GM12878 (cell line): ENCODE data around the gene RBP3. TPM values are rescaled to one million over a fixed set of nuclear protein-coding genes. Genes with fewer than 3 reads are reported as not detected.

Experiments used
- ATAC-seq: fragments of 200-7000 bp; cut with Tn5 transposase; 3 replicates; pipeline ENCODE4 v1.9.1; 2020; ENCODE audit warnings: mild to moderate bottlenecking, moderate library complexity
- BruUV-seq: library from RNA; stranded (reverse); fragments of 400-500 nt; replicated peaks from 2 replicates; lab custom pipeline; 2021; lab: Mats Ljungman, UMichigan
- CTCF ChIA-PET: fragments of 300-600 bp; sonication (Branson Sonifier 250); formaldehyde crosslinking; extraction: SDS; loops from one replicate; lab custom pipeline; 2021; ENCODE audit warnings: inconsistent platforms; lab: Yijun Ruan, JAX
- POLR2A ChIA-PET: fragments of 350-600 bp; formaldehyde crosslinking; extraction: SDS; loops from one replicate; lab custom pipeline; 2021; ENCODE audit warnings: inconsistent platforms; lab: Charles Lee
- RAD21 ChIA-PET: fragments of 300-600 bp; sonication (Branson Sonifier 250); formaldehyde crosslinking; loops from one replicate; lab custom pipeline; 2023; ENCODE audit warnings: antibody characterized with exemption; ENCODE audit not compliant: unreplicated experiment; lab: Charles Lee
- SMC1A ChIA-PET: fragments of 300-600 bp; sonication (Branson Sonifier 250); formaldehyde crosslinking; loops from one replicate; lab custom pipeline; 2023; ENCODE audit not compliant: unreplicated experiment, uncharacterized antibody; lab: Charles Lee
- DNase-seq: peaks from one replicate; pipeline ENCODE4 v3.0.0-alpha.2; 2011; ENCODE audit warnings: low read depth, low spot score
- FAIRE-seq: peaks from 3 replicates; lab custom pipeline; 2011; peaks lifted over from hg19 to GRCh38; lab: Jason Lieb, UNC
- H2AFZ ChIP-seq: 2 replicates; pipeline ENCODE4 v1.6.0; 2011; ENCODE audit warnings: low read depth, low read length, control low read depth; ENCODE audit not compliant: control insufficient read depth
- H3K27ac ChIP-seq: 2 replicates; pipeline ENCODE4 v1.5.1; 2011; ENCODE audit warnings: control low read depth; ENCODE audit not compliant: control insufficient read depth, insufficient read depth
- H3K27me3 ChIP-seq, 2 experiments: replicated peaks in 1 of 2; 2 replicates each; pipeline versions ENCODE4 v1.6.0 to v1.6.1; 2011; ENCODE audit warnings: low read length in 1 of 2; ENCODE audit not compliant: control insufficient read depth in 2 of 2, insufficient read depth in 2 of 2
- H3K36me3 ChIP-seq, 2 experiments: 2 replicates each; pipeline ENCODE4 v1.5.1; 2011; ENCODE audit warnings: low read length in 1 of 2; ENCODE audit not compliant: control insufficient read depth in 2 of 2, insufficient read depth in 2 of 2
- H3K4me1 ChIP-seq: 2 replicates; pipeline ENCODE4 v1.6.1; 2011; ENCODE audit warnings: mild to moderate bottlenecking, low read length, moderate library complexity, mixed read lengths; ENCODE audit not compliant: control insufficient read depth, insufficient read depth
- H3K4me2 ChIP-seq: 2 replicates; pipeline ENCODE4 v1.6.0; 2011; ENCODE audit warnings: control low read depth; ENCODE audit not compliant: control insufficient read depth, insufficient read depth
- H3K4me3 ChIP-seq: fragments of 200-600 bp; sonication (generic); 2 replicates; pipeline ENCODE4 v1.5.1; 2016
- H3K79me2 ChIP-seq: 2 replicates; pipeline ENCODE4 v1.6.0; 2011; ENCODE audit warnings: low read length; ENCODE audit not compliant: control insufficient read depth, insufficient read depth
- H3K9ac ChIP-seq: 2 replicates; pipeline ENCODE4 v1.8.0; 2011; ENCODE audit warnings: low read length, control low read depth, mixed read lengths; ENCODE audit not compliant: control insufficient read depth, insufficient read depth
- H3K9me3 ChIP-seq: replicated peaks from 3 replicates; pipeline ENCODE4 v1.5.1; 2011; ENCODE audit warnings: mild to moderate bottlenecking, low read length; ENCODE audit not compliant: control insufficient read depth, insufficient read depth
- H4K20me1 ChIP-seq: 2 replicates; pipeline ENCODE4 v1.6.0; 2011; ENCODE audit not compliant: control insufficient read depth, insufficient read depth
- FOXK2 ChIP-seq: fragments of 450-650 bp; IDR thresholded peaks from 2 replicates; pipeline ENCODE4 v1.6.1; 2017; ENCODE audit warnings: mild to moderate bottlenecking, moderate library complexity
- MEF2A ChIP-seq: IDR thresholded peaks from 2 replicates; pipeline ENCODE4 v1.6.1; 2011; ENCODE audit warnings: low read depth, mild to moderate bottlenecking, low read length, moderate library complexity; ENCODE audit not compliant: insufficient read depth
- MXI1 ChIP-seq: fragments of 150-350 bp; IDR thresholded peaks from 2 replicates; pipeline ENCODE4 v1.6.1; 2011; ENCODE audit warnings: low read depth, mild to moderate bottlenecking, inconsistent platforms, low read length, improper control_type of control experiment
- NR2C2 ChIP-seq: IDR thresholded peaks from 2 replicates; pipeline ENCODE4 v1.6.1; 2011; ENCODE audit warnings: borderline replicate concordance, low read depth; ENCODE audit not compliant: control insufficient read depth, insufficient read length
- PML ChIP-seq: IDR thresholded peaks from 2 replicates; pipeline ENCODE4 v1.6.1; 2012; ENCODE audit warnings: low read length, inconsistent platforms
- SPI1 ChIP-seq: IDR thresholded peaks from 2 replicates; pipeline ENCODE4 v1.6.1; 2011; ENCODE audit warnings: low read depth, mild to moderate bottlenecking, low read length, moderate library complexity, borderline replicate concordance; ENCODE audit not compliant: insufficient read depth
- WGBS: methylation state at CpG from one replicate; pipeline ENCODE4 v1.1.6; 2016; ENCODE audit warnings: low lambda C conversion rate; ENCODE audit not compliant: insufficient replicate concordance, insufficient coverage; ENCODE audit errors: missing lambda C conversion rate; 5-methylcytosine and 5-hydroxymethylcytosine counted together
- in situ Hi-C: fragments of 300-500 bp; cut with MboI; formaldehyde crosslinking; loops from 9 replicates; pipeline ENCODE4 v1.14.3; 2018; ENCODE audit warnings: mixed read lengths
- intact Hi-C: fragments of 100-400 bp; cut with micrococcal nuclease; formaldehyde crosslinking; loops from one replicate; pipeline ENCODE4 v1.14.2; 2022; ENCODE audit not compliant: unreplicated experiment
- polyA plus RNA-seq, 11 experiments: library from polyadenylated mRNA; depleted of rRNA in 4 of 11; unstranded in 6 of 11; stranded (reverse) in 5 of 11; fragments of >200 nt; fragmentation: Nextera tagmentation in 4 of 11; fragmentation: Illumina TruSeq in 1 of 11; extraction: Ambion mirVana in 4 of 11; extraction: Trizol in 1 of 11; gene quantifications; 1 replicate in 1 of 11; 2 replicates in 10 of 11; pipeline versions ENCODE4 v1.2.1 to v1.2.3, GENCODE V29; 2011 to 2016; ENCODE audit warnings: inconsistent platforms in 2 of 11, missing spikeins in 2 of 11, low read depth in 1 of 11
- total RNA-seq, 4 experiments: library from RNA; depleted of rRNA in 3 of 4; stranded (reverse); fragments of >200 nt in 3 of 4; fragmentation: Illumina TruSeq in 1 of 4; extraction: Trizol in 1 of 4; gene quantifications; 2 replicates each; pipeline versions ENCODE4 v1.2.1 to v1.2.3, GENCODE V29; 2013 to 2021
- TF ChIP-seq, protein P1 (sequence below): fragments of 450-650 bp; IDR thresholded peaks from 2 replicates; pipeline ENCODE4 v1.6.1; 2017; ENCODE audit warnings: mild to moderate bottlenecking, moderate library complexity

RBP3 gene
- total and polyA plus RNA-seq, 10 of the 15 experiments (the other 5 are each of a cell fraction or from before 2014, with no cell fraction given), result not detected

DNA sequence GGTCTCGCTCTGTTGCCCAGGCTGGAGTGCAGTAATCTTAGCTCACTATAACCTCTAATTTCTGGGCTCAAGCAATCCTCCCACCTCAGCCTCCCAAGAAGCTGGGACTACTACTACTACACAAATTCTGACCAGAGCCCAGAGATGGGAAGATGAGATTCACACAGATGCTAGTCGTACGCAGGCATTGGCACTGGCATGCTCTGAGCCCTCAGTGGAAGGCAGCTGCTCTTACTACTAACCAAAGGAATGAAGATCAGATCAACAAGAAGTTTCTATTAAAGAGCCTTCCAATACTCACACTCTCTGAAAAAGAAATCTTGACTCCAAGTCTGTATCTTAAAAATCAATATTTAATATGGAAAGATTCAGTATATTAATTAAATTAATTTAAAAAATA lies 15.2 kb upstream of the RBP3 start:
- no peaks in the 10 kb centered on the region for H4K20me1 ChIP-seq
- H2AFZ ChIP-seq, result no peak overlapping the region
- no peak overlapping the region for H3K4me3 ChIP-seq
- H3K36me3 ChIP-seq, result no peaks in the 10 kb centered on the region
- H3K27me3 ChIP-seq, result no peaks in the 10 kb centered on the region; a peak in 3 of 4 replicates
- DNase-seq (no peak), ATAC-seq (no peak), FAIRE-seq (no peak)
- in situ Hi-C loops, result no loop called here
- SMC1A ChIA-PET, result no interaction called here
- POLR2A ChIA-PET, result no interaction called here
- H3K27ac ChIP-seq, result no peak overlapping the region
- intact Hi-C loops, result no loop called here
- TF ChIP-seq NR2C2 (no peak), PML (no peak), SPI1 (no peak), MXI1 (no peak), MEF2A (no peak), FOXK2 (no peak)
- TF ChIP-seq, protein P1, sequence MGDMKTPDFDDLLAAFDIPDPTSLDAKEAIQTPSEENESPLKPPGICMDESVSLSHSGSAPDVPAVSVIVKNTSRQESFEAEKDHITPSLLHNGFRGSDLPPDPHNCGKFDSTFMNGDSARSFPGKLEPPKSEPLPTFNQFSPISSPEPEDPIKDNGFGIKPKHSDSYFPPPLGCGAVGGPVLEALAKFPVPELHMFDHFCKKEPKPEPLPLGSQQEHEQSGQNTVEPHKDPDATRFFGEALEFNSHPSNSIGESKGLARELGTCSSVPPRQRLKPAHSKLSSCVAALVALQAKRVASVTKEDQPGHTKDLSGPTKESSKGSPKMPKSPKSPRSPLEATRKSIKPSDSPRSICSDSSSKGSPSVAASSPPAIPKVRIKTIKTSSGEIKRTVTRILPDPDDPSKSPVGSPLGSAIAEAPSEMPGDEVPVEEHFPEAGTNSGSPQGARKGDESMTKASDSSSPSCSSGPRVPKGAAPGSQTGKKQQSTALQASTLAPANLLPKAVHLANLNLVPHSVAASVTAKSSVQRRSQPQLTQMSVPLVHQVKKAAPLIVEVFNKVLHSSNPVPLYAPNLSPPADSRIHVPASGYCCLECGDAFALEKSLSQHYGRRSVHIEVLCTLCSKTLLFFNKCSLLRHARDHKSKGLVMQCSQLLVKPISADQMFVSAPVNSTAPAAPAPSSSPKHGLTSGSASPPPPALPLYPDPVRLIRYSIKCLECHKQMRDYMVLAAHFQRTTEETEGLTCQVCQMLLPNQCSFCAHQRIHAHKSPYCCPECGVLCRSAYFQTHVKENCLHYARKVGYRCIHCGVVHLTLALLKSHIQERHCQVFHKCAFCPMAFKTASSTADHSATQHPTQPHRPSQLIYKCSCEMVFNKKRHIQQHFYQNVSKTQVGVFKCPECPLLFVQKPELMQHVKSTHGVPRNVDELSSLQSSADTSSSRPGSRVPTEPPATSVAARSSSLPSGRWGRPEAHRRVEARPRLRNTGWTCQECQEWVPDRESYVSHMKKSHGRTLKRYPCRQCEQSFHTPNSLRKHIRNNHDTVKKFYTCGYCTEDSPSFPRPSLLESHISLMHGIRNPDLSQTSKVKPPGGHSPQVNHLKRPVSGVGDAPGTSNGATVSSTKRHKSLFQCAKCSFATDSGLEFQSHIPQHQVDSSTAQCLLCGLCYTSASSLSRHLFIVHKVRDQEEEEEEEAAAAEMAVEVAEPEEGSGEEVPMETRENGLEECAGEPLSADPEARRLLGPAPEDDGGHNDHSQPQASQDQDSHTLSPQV, result no peak
- H3K4me1 ChIP-seq, result no peaks in the 10 kb centered on the region
- CTCF ChIA-PET, result interaction anchor here (1.3 to 2.9 kb wide), 2 partner anchors 285 to 307 kb away, joined by 6 to 7 read pairs; no protein-coding TSS in a partner anchor
- H3K4me2 ChIP-seq, result no peak overlapping the region
- H3K79me2 ChIP-seq, result no peaks in the 10 kb centered on the region
- H3K9me3 ChIP-seq, result no peaks in the 10 kb centered on the region
- BruUV-seq, result no TSS peak
- no peak overlapping the region for H3K9ac ChIP-seq
- 6% methylated on average over 3 of the region's 3 CpGs for WGBS
- RAD21 ChIA-PET, result no interaction called here
